RWPE2 (cell line): Measurements from ENCODE around the gene IGF2R.

ENCODE experiments used
- ATAC-seq: fragments of 200-7000 bp; cut with Tn5 transposase; 3 replicates; pipeline ENCODE4 v1.9.1; 2021; ENCODE audit warnings: low read depth
- DNase-seq: peaks from one replicate; pipeline ENCODE4 v3.0.0-alpha.2; 2020; ENCODE audit warnings: low spot score
- H3K27ac ChIP-seq: fragments of 450-650 bp; 2 replicates; pipeline ENCODE4 v1.5.1; 2017; ENCODE audit warnings: mild to moderate bottlenecking; ENCODE audit not compliant: poor library complexity, severe bottlenecking
- H3K27me3 ChIP-seq: fragments of 250-450 bp; sonication (Bioruptor Pico); 2 replicates; pipeline ENCODE4 v1.5.1; 2021; ENCODE audit warnings: mild to moderate bottlenecking, moderate library complexity; ENCODE audit not compliant: insufficient read depth, poor library complexity, severe bottlenecking
- H3K36me3 ChIP-seq: fragments of 250-450 bp; sonication (Bioruptor Pico); 2 replicates; pipeline ENCODE4 v1.5.1; 2020; ENCODE audit warnings: low read depth, mild to moderate bottlenecking, moderate library complexity
- H3K4me1 ChIP-seq: fragments of 250-450 bp; sonication (Bioruptor Pico); 2 replicates; pipeline ENCODE4 v1.5.1; 2021; ENCODE audit warnings: mild to moderate bottlenecking, moderate library complexity; ENCODE audit not compliant: insufficient read depth, poor library complexity, severe bottlenecking
- H3K4me3 ChIP-seq: fragments of 250-450 bp; sonication (Bioruptor Pico); 2 replicates; pipeline ENCODE4 v1.5.1; 2021; ENCODE audit warnings: mild to moderate bottlenecking, moderate library complexity; ENCODE audit not compliant: severe bottlenecking
- H3K9me3 ChIP-seq: fragments of 250-450 bp; sonication (Bioruptor Pico); 2 replicates; pipeline ENCODE4 v1.5.1; 2021; ENCODE audit warnings: mild to moderate bottlenecking, moderate library complexity; ENCODE audit not compliant: severe bottlenecking
- TF ChIP-seq, protein P1 (sequence below): fragments of 450-650 bp; IDR thresholded peaks from one replicate; pipeline ENCODE4 v1.5.1; 2017; ENCODE audit warnings: mild to moderate bottlenecking, moderate library complexity; ENCODE audit not compliant: poor library complexity, severe bottlenecking

Gene IGF2R

DNA sequence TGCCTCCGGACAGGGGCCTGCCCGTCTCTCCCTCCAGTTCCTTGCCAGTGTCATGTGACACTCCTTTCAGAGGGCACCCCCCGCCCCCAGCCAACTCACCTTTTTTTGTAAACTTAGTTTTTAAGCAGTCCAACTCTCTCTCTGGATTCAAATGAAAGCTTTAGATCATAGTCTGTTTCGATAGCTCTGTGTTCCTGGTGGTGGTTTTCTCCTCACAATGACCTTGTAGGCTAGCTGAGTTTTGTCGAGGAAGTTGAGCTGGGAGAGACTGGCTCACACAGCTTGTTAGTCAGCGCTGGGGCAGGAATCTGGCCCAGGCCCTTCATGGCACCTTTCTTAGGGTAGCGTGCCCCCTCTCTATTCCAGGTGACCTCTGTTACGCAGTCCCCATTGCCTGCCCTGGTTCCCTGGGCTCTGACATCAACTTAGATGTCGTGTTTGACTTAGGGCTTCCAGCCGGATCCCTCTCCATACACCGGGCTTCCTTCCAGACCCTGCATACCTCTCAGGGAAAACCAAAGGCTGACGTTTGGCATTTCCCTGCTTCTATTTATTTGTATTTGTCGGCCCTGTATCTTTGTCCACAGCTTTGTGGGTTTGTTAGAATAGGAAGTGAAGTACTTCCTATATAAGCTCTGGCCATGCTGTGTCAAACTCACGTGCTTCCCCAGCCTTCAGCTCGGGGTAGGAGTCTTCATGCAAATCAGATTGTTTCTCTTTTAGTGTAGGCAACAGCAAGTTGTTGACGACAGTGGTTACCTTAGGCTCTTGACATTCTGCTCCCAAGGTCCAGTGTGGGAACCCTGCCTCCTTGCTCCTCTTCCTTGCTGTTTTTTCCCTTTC lies 12.7 kb downstream of the IGF2R start:
- Histone ChIP-seq H3K36me3 (0 out of 2 replicates have a peak, but pooled peaks cover 4% of the 10 kb centered on the region), H3K4me1 (peaks cover 62% of the 10 kb centered on the region), H3K9me3 (no peaks in the 10 kb centered on the region), H3K4me3 (no peak overlapping the region), H3K27me3 (no peaks in the 10 kb centered on the region), H3K27ac (peak overlapping the region; percentile 54)
- TF ChIP-seq, protein P1, sequence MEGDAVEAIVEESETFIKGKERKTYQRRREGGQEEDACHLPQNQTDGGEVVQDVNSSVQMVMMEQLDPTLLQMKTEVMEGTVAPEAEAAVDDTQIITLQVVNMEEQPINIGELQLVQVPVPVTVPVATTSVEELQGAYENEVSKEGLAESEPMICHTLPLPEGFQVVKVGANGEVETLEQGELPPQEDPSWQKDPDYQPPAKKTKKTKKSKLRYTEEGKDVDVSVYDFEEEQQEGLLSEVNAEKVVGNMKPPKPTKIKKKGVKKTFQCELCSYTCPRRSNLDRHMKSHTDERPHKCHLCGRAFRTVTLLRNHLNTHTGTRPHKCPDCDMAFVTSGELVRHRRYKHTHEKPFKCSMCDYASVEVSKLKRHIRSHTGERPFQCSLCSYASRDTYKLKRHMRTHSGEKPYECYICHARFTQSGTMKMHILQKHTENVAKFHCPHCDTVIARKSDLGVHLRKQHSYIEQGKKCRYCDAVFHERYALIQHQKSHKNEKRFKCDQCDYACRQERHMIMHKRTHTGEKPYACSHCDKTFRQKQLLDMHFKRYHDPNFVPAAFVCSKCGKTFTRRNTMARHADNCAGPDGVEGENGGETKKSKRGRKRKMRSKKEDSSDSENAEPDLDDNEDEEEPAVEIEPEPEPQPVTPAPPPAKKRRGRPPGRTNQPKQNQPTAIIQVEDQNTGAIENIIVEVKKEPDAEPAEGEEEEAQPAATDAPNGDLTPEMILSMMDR = no peak
- ATAC-seq = no peak
- DNase-seq = no peak

- DNase-seq (no peak), ATAC-seq (peak; percentile 30; the same call in 2 of the 3 replicates)
- Histone ChIP-seq H3K4me1 (peaks cover 66% of the 10 kb centered on the region), H3K4me3 (no peak overlapping the region), H3K27ac (peak overlapping the region; percentile 54), H3K9me3 (no peaks in the 10 kb centered on the region), H3K36me3 (0 out of 2 replicates have a peak, but pooled peaks cover 4% of the 10 kb centered on the region), H3K27me3 (no peaks in the 10 kb centered on the region)
- TF ChIP-seq, protein P1 = no peak
These were observed 14.0 kb downstream of the IGF2R start for GRCh38 chr6:159982731-159983506.

GRCh38 chr6:159983641-159984080 lies 14.8 kb downstream of the IGF2R start:
- ATAC-seq = no peak
- TF ChIP-seq, protein P1 = no peak

GRCh38 chr6:159984268-159984786 lies 15.4 kb downstream of the IGF2R start:
- Histone ChIP-seq H3K4me1 (peaks cover 60% of the 10 kb centered on the region), H3K27me3 (no peaks in the 10 kb centered on the region), H3K4me3 (no peak overlapping the region), H3K36me3 (0 out of 2 replicates have a peak, but pooled peaks cover 4% of the 10 kb centered on the region), H3K27ac (peak overlapping the region; percentile 54), H3K9me3 (no peaks in the 10 kb centered on the region)
- TF ChIP-seq, protein P1 = no peak
- ATAC-seq (peak; percentile 76), DNase-seq (no peak)

More at GRCh38 chr6:159983641-159984080, 14.8 kb downstream of the IGF2R start:
- 0 out of 2 replicates have a peak, but pooled peaks cover 4% of the 10 kb centered on the region for H3K36me3 ChIP-seq
- peaks cover 60% of the 10 kb centered on the region for H3K4me1 ChIP-seq
- H3K27me3 ChIP-seq = no peaks in the 10 kb centered on the region
- no peak for DNase-seq
- no peak overlapping the region for H3K4me3 ChIP-seq
- peak overlapping the region; percentile 54 for H3K27ac ChIP-seq
- no peaks in the 10 kb centered on the region for H3K9me3 ChIP-seq
